Pons (tissue), 1 donor: Measurements from ENCODE around the gene POU3F2.

Source experiments
- DNase-seq: peaks from one replicate; pipeline ENCODE4 v3.0.0-alpha.2; 2016; ENCODE audit warnings: low spot score

Gene POU3F2

GRCh38 chr6:98843271-98844243, 9.2 kb downstream of the POU3F2 start:
- peak; percentile 48 for DNase-seq

GRCh38 chr6:98844244-98845210, 10.2 kb downstream of the POU3F2 start:
- DNase-seq: peak; percentile 37

GRCh38 chr6:98845211-98846020, 11.0 kb downstream of the POU3F2 start:
- peak; percentile 95 for DNase-seq

- DNase-seq: no peak
These were observed 11.6 kb downstream of the POU3F2 start for GRCh38 chr6:98846021-98846380.

DNA sequence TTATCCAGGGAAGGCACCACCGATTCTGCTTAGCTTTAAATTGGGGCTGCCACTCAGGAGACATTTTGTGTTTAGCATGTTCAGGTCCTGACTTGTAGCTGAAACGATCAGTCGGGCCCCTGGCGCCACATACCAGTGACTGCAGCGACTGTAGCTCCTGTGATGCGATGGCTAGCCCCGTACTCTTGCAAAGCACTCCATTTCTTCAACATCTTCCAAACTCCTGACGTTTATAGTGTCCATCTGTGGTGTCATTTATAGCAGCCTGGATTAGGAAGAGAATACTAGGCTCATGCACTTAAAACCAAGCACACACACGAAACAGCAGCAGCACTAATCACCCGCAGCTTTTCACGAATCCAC, 13.0 kb downstream of the POU3F2 start:
- no peak for DNase-seq

DNA sequence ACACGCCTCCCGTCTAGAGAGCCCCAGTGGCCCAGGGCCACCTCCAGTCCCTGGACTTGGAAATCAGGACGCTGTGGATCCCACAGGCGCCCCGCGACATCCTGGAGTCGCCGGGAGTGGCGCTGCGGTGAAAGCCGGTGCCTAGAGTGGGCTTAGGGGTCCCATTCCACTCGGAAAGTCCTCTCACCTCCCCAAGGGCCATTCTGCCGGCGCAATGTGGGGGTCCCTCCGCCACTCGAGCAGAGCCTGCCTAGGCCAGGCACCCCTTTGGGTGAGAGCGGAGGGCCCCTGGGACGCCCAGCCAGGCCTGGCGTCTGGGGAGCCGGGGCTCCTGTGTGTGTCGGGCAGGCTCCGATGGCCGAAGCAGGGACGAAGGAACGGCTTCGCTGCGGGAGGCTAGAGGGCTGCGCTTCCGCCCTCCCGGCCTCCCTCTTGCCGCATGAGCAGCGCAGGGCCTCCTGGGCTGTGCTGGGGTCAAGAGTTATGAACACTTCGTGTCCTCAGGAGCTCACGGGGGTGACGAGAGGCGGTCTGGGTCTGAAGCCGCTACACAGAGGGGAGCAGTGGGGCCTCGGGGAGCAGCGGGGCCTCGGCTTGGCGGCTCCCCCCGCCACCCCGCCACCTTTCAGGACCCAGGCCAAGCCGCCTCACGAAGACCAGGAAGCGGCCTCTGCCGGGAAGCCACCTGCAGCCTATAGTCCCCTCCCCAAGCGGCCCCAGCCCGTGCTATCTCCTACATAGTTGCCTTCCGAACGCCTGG, 13.6 kb downstream of the POU3F2 start:
- no peak for DNase-seq

DNA sequence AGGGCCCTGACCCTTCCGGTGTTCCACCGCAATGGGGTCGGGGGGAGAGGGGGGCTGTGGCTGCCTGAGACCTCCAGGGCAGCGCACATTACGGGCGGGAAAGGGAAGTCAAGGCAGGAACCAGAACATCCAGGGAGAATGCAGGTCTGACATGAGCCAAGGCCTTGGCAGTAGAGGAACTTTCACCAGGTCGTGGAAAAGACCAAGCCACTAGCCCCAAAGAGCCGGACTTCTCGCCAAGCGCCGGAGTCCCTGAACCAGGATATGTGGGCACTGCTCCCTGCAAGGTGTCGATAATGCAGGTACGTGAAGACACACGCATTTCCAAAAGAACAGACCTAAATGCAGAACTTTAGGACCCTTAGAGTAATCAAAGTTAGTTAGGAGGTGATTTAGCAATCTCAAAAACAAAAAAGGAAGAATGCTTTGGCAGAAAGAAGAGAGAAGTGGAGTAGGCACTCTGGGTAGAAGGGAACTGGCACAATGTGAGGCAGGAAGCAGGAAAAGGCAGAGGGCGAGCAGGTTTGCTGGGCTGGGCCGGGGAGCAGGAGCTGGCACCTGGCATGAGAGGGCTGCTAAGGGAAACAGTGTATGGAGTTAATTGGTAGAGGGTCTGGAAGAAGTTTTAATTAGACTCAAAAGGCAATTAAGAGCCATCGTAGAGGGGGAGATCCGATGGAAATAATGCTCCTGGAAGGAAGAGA, 14.3 kb downstream of the POU3F2 start:
- DNase-seq: no peak

DNA sequence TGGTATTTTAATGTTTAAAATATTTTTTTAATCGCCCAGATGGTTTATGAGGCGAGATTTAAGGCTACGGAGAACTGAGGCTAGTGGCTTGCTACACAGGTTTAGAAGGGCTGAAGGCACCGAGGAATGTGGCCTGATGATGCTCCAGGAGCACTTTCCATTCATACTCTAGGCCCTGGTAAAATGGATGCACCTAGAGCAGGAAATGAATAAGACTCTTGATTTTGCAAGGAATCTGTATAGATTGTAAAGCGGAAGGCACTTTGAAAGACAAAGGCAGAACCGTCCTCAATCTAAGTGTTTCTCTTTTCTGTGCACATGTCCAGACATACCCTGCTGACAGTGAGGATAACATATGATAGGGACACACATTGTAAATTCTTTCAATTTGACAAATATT, 30.1 kb downstream of the POU3F2 start:
- no peak for DNase-seq

GRCh38 chr6:98871057-98871456, 36.7 kb downstream of the POU3F2 start:
- no peak for DNase-seq

DNA sequence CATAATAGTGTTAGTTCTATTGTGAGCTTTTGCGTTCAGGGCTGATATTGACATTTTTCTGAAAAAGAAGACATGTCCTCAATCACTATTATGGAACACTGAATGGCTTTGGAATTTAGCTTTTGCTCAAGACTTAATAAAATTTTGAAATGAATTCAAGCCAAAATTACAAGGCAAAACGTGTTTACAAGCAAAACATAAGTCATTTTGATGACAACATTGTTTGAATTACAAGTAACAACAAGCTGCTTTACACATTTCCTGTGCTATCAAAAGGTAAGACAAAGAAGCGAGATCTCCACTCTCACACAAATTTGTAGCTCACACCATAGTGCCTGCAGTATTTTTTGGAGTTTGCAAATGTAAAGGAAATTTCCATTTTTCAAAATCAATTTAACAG, 37.4 kb downstream of the POU3F2 start:
- DNase-seq: no peak

GRCh38 chr6:98875375-98875774, 41.0 kb downstream of the POU3F2 start:
- DNase-seq: peak; percentile 8

DNA sequence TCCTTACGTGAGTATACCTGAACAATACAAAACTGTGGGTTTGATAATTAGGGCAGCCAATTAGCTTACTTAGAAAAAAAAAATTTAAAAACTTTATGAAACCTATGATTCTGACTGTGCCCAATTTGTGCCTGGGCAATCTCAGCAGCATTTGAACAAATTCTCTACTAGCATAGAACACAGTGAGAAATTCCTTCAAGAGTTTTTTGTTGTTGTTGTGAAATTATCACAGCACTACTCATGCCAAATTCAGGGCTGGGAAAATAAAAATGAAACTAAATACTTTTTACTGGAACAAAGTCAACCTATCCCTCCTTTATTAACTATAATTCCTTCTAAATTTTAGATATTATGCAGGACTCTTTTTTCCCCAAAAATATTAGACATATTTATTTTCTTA, 42.9 kb downstream of the POU3F2 start:
- no peak for DNase-seq

- DNase-seq: no peak
These were observed 46.1 kb downstream of the POU3F2 start for GRCh38 chr6:98880486-98880885.

DNA sequence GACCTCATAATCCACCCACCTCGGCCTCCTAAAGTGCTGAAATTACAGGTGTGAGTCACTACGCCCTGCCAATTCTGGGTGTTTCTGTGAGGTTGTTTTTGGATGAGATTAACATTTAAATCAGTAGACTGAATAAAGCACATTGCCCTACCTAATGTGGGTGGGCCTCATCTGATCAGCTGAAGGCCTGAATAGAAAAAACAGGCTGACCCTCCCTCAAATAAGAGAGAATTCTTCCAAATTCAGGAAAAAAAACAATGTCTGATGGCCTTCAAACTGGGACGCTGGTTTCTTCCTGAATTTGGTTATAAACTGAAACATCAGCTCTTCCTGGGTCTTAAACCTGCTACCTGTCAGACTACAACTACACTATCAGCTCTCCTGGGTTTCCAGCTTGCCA, 51.0 kb downstream of the POU3F2 start:
- DNase-seq: no peak

- no peak for DNase-seq
These were observed 53.3 kb downstream of the POU3F2 start for GRCh38 chr6:98887650-98888049.
